HG03378 (cell line): Measurements from ENCODE around the gene CDHR3.

Experiments
- ATAC-seq: cut with Tn5 transposase; IDR thresholded peaks from one replicate; pipeline ENCODE4 v1.9.1; 2021; ENCODE audit warnings: mild to moderate bottlenecking, moderate library complexity; ENCODE audit not compliant: unreplicated experiment

Gene CDHR3

GRCh38 chr7:106080300-106080987, 117.4 kb downstream of the CDHR3 start:
- no peak for ATAC-seq

GRCh38 chr7:106082087-106082854, 119.2 kb downstream of the CDHR3 start:
- ATAC-seq, result no peak
